Measurements from ENCODE around the gene ZSCAN5A.
"Not testable (repeated sequence)": the region's sequence is repeated elsewhere in the genome, so short reads cannot be mapped to it uniquely, and the experiment has no call there.

The ZSCAN5A gene

GRCh38 chr19:56348289-56348877 lies 33.7 kb upstream of the ZSCAN5A start:
- H3K4me3 ChIP-seq (ENCODE audit: control insufficient read depth, low read depth, low read length), result no peak overlapping the region
- no peak for DNase-seq (ENCODE audit: low read depth)

GRCh38 chr19:56347163-56347778 lies 32.6 kb upstream of the ZSCAN5A start:
- no peak overlapping the region for H3K4me3 ChIP-seq (ENCODE audit: control insufficient read depth, low read depth, low read length)
- no peak for DNase-seq (ENCODE audit: low read depth)
- no peak for TF ChIP-seq CTCF (IDR thresholded peaks at IDR 0.05; ENCODE audit: control insufficient read depth, insufficient read depth, low read depth, low read length, missing control alignments)

More at GRCh38 chr19:56348289-56348877, 33.7 kb upstream of the ZSCAN5A start:
- TF ChIP-seq CTCF (IDR thresholded peaks at IDR 0.05; ENCODE audit: control insufficient read depth, insufficient read depth, low read depth, low read length, missing control alignments), result peak; percentile 46

GRCh38 chr19:56341948-56342347 lies 27.3 kb upstream of the ZSCAN5A start:
- no peak overlapping the region for H3K4me3 ChIP-seq (ENCODE audit: control insufficient read depth, low read depth, low read length)
- TF ChIP-seq CTCF (IDR thresholded peaks at IDR 0.05; ENCODE audit: control insufficient read depth, insufficient read depth, low read depth, low read length, missing control alignments), result no peak
- DNase-seq (ENCODE audit: low read depth), result no peak

- DNase-seq (ENCODE audit: low read depth), result not testable (repeated sequence)
Observed at GRCh38 chr19:56339031-56339430, 24.4 kb upstream of the ZSCAN5A start.

GRCh38 chr19:56337077-56337476 lies 22.4 kb upstream of the ZSCAN5A start:
- H3K4me3 ChIP-seq (ENCODE audit: control insufficient read depth, low read depth, low read length); DNase-seq (ENCODE audit: low read depth): not testable (repeated sequence)

More at GRCh38 chr19:56339031-56339430, 24.4 kb upstream of the ZSCAN5A start:
- H3K4me3 ChIP-seq (ENCODE audit: control insufficient read depth, low read depth, low read length), result not testable (repeated sequence)

GRCh38 chr19:56335371-56335770 lies 20.7 kb upstream of the ZSCAN5A start:
- not testable (repeated sequence) for DNase-seq (ENCODE audit: low read depth); H3K4me3 ChIP-seq (ENCODE audit: control insufficient read depth, low read depth, low read length)

GRCh38 chr19:56333506-56333905 lies 18.9 kb upstream of the ZSCAN5A start:
- DNase-seq (ENCODE audit: low read depth), result peak; percentile 35

GRCh38 chr19:56332695-56333094 lies 18.1 kb upstream of the ZSCAN5A start:
- no peak for DNase-seq (ENCODE audit: low read depth)
- no peak overlapping the region for H3K4me3 ChIP-seq (ENCODE audit: control insufficient read depth, low read depth, low read length)

More at GRCh38 chr19:56333506-56333905, 18.9 kb upstream of the ZSCAN5A start:
- H3K4me3 ChIP-seq (ENCODE audit: control insufficient read depth, low read depth, low read length), result no peak overlapping the region
- peak; percentile 81 for TF ChIP-seq CTCF (IDR thresholded peaks at IDR 0.05; ENCODE audit: control insufficient read depth, insufficient read depth, low read depth, low read length, missing control alignments)

More at GRCh38 chr19:56332695-56333094, 18.1 kb upstream of the ZSCAN5A start:
- no peak for TF ChIP-seq CTCF (IDR thresholded peaks at IDR 0.05; ENCODE audit: control insufficient read depth, insufficient read depth, low read depth, low read length, missing control alignments)
